Activated naive CD4-positive, alpha-beta T cell (primary cell): ENCODE data around the gene SH3GL1.

Source experiments
- DNase-seq, 4 experiments: peaks; one replicate each; lab custom pipeline; 2025; lab: John Stamatoyannopoulos, UW

Gene SH3GL1, protein sequence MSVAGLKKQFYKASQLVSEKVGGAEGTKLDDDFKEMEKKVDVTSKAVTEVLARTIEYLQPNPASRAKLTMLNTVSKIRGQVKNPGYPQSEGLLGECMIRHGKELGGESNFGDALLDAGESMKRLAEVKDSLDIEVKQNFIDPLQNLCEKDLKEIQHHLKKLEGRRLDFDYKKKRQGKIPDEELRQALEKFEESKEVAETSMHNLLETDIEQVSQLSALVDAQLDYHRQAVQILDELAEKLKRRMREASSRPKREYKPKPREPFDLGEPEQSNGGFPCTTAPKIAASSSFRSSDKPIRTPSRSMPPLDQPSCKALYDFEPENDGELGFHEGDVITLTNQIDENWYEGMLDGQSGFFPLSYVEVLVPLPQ

DNA sequence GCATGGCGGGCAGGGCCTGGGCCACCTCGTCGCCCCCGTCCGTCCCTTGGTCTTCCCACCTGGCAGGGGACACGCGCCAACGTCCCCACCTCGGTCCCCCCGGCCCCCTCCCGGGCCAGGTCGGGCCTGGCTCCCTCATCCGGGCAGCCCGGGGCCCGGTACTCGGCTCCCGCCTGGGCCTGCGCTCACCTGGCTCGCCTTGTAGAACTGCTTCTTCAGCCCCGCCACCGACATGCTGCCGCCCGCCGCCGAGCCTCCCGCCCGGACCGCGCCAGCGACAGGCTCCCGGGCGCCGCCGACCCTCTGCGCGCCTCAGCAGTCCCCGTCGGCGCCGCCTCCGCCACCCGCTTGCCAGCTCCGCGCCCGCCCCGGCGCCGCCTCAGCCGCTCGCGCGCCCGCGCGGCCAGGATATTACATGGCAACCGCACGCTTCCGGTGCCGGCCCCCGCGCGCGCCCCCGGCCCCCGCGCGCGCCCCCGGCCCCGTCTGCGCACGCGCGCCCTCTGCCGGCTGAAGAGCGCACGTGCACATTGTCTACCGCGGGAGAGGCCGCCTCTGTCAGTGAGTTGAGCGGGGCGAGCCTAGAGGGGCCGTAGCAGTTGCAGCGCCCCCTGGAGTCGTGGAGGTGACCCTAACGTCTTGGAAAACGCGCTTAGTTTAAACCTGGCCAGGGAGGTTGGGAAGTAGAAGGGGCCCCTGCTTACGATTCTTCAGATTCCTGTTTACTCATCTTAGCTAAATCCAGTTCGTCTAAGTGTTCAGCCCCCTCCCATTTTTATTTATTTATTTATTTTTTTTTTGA lies at the start of gene SH3GL1:
TSS of gene SH3GL1 (minus strand) at position 413 of the 802 bp plus-strand sequence. CDS start at position 234, 179 bp downstream.
- peak; percentile 88 to 93 (median 91) for DNase-seq

DNA sequence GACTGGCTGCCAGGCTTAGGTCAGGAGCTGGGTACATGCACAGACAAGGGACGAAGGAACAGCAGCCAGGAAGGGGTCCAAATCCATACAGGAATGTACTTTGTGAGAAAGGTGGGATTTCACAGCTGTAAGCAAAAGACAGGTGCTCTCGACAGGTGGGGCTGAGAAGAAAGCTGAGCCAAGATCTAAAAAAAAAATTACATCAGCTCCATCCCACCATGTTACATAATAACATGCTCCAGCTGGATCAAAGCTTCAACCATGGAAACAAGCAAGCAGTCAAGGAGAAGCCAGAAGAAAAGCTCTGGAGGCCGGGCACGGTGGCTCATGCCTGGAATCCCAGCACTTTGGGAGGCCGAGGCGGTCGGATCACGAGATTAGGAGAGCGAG lies 49.3 kb upstream of the SH3GL1 start:
- no peak for DNase-seq

DNA sequence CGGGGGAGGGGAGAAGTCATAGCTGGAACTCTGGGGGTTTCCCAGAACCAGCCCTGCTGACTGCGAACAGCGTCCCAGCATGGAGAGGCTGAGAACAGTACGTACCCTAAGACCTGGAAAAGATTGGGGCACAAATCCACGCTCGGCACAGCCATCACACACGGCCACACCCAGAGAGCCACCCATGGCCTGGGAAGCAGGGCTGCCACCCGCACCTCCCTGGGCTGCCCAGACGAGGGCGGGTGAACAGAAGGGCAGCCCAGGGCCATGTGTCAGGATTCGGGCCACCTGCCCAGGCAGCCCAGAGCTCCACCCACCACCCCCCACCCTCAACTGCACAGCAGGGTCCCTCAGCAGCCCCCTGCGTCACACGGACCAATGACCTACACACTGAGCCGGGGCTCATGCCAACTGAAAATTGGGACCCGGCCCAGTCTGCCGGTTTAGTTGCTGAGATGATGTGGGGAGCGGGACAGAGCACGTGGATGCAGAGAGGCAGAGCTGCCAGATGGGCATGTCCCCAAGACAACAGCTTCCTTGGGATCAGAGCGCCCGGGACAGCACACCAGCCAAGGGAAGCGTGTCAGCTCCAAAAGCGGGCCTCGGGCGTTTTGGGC lies 48.8 kb upstream of the SH3GL1 start:
- no peak for DNase-seq

DNA sequence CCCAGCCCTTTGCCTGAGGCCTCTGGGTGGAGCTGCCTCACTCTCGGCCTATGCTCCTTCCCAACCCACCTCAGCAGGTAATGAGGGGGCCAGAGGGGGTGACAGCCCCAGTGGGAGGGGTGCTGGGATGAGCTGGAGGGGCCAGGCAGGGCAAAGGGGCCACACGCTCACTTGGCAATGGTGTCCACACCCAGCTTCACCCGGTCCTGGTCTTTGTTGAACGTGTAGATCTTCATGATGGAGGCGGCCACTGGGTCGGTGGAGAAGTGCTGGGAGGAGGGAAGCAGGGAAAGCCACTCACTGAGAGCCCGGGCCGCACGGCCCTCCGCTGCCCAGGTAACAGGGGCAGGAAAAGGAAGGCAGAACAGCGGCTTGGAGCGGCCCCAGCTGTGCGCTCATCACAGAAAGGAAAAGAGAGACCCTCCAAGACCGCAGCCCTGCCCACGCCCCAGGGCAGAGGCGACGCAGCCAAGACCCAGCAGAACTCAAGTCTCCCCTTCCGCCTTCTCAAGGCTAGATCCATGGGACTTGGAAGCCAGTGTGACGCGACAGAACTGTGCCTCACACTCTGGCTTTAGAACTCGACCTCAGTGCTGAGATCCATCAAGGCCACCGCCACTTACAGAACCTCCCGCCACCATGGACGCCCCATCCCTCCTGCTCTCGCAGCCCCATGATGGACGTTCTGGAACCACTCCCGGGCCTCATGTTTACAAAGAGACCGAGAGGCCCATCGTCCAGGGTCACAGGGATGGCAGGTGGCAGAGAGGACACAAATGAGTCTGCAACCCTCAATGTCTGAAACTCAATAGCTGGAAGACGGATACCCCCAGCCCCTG lies 48.0 kb upstream of the SH3GL1 start:
- DNase-seq, result no peak

DNA sequence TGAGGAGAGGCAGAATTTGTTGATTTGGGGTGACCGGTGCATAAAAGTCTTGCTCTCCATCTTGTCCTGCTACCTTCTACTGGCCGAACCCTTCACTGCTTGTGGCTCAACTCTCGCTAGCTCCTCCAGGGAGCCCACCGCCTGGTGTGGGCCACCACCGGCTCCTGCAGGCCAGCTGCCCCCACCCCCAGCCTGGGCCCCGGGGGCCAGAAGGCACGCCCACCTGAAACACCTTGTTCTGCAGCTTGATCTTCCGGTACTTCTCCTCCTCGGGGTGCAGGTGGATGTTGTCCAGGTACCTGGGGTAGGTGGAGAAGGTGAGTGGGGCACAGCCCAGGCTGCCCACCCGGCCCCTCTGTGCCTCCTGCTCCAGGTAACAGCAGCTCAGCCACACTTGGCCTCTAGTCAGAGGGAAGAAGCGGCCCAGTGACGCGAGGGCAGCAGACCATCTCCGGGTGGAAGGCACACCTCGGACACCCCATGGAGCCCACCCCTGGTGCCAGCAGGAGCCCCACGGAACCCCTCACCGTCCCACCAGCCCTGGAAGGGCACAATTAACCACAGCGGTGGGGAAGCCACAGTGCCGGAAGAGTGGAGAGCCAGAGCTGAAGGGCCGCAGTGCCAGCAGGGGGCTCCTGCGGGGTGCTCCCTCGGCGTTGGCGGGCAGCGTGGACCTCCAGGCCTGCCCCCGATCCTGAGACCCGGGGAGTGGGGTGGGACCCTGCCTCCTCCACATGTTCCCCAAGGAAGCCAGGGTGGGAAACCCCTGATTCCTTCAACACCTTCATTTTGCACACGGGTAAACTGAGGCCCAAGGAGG lies 47.2 kb upstream of the SH3GL1 start:
- DNase-seq, result no peak

DNA sequence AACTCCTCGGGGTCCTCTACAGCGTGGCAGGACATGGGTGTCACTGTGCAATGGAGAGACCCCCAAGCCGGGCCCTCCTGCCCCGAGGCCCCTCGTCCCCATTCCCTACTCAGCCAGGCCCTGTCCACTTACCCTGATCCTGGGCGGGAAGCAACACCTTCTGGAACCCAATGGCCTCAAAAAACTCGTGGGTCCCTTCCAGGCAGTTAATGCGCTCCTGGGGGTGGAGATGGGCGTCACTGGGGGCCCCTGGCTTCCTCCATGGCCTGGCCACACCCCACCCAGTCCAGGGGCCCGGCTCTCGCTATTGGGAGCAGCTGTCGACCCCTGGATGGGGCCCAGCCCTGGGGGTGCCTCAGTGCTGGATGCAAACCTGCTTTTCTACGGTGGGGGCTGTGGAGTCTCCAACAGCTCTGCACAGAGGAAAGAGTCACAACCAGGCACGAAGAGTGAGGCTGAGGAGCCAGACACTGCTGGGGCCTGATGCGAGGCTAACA lies 46.4 kb upstream of the SH3GL1 start:
- no peak for DNase-seq

DNA sequence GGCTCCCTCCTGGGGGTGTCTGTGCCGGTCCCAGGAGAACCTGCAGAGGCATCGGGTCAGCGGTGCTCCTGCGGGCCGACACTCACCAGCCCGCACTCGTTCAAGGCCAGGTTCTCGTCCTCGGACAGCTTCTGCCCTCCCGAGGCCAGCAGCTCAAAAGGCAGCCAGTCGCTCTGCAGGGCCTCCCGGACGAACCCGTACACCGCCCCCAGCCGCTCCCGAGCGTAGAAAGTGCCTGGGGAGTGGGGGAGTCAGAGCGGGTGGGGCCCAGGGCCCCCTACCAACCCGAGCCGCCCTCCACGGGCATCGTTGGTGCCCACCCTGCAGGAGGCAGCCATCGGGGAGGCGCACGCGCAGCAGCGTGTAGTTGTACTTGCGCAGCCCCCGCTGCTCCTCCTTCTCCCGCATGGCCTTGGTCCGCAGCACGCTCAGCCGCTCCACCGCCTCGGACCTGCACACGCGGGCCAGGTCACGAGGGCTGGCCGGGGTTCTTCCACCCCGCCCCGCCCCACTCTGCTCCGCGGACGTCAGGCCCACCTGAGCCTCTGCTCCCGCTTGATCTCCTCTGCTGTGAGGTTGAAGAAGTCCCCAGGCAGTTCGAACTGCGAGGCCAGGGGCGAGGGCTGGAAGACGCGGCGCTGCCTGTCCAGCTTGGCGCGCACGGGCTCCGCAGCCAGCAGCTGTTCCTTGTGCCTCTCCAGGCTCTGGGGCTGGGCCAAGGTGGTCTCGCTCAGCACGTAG lies 45.8 kb upstream of the SH3GL1 start:
- DNase-seq, result no peak

DNA sequence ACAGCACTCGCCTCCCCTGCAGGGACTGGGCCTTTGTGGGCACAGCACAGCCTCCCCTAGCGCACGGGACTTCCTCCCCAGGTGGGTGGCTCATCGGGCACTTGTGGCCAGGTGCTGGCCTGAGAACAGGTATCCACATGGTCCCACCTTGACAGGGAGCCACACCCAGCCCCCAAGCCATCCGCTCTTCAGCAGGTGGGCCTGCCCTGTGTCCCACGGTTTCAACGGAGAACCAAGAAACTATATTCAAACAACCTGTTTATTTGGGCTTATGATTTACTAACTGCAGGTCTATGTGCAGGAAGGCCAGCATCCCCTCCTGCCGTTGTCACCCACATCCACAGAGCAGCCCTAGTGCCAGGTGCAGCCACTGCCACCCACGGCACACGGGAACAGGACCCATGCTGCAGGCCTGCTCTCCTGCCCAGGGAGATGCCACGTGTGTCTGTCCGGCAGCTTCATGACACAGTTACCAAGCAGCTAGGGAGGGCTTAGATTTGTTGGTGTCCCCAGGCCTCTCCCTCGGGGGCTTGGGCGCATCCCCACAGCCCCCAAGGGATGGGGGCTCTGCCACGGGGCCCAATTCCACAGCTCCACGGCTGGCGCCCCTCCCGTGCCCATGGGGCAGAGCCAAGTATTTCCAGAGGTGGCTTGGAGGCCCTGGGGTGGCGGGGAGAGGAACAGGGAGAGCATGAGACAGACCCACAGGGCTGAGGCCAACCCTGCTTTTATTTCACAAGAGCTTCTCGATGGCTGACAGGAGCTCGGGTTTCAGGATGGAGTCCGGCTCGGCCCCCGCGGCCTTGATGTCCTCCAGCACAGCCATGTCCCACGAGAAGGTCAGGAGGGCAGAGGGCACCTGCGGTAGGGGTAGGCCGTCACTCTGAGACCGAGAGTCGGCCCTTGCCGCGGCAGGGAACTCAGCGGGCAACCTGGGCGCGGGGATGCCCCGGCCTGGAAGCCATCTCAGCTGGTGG lies 44.7 kb upstream of the SH3GL1 start:
- DNase-seq, result no peak

DNA sequence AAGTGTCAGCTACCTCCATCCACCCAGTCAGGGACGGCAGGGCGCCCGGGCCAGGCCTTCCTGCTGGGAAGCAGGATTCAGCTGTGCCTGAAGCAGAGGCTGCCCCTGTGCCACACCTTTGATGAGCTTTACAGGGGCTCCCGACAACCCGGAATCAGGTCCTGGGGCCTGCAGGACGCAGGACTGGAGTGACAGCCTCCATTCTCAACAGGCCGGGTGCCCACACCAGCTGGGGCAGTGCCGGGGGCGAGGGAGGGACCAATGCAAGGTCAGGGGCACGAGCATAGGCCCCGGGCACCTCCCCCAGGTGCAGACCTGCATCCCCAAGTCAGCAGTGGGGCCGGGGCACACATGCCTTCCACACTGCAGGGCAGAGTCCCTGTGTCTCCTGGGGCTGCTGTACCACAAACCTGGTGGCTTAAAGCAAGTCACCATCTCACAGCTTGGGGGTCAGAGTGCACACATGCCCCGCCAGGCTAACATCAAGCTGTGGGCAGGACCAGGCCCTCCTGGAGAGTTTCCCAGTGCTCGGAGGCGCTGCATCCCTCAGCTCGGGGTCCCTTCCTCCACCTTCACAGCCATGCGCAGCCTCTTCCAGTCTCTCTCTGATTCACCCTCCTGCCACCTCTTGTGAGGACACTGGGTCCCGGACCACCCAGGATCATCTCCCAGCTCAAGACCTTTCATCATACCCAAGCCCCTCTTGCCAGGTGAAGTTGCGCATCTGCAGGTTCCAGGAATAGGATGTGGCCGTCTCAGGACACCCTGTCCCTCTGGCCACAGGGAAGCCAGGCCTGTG lies 43.8 kb upstream of the SH3GL1 start:
- no peak for DNase-seq

DNA sequence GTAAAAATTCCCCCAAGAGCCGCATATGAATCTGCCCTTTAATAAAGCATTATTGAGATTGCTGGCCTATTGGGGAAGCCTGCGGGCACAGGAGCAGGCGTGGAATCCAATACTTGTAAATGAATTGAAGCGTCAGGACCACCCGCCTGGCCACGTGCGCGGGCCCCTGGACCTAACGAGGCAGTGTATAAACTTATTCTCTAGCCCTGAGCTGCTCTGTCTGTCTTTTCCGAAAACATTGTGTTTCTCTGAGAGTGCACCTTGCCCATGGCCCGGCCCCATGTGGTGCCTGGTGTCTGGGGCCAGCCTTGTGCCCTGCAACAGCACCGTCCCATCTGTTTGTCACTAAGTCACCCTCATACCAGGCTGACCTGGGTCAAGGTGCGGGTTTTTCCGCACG lies 42.8 kb upstream of the SH3GL1 start:
- no peak for DNase-seq

DNA sequence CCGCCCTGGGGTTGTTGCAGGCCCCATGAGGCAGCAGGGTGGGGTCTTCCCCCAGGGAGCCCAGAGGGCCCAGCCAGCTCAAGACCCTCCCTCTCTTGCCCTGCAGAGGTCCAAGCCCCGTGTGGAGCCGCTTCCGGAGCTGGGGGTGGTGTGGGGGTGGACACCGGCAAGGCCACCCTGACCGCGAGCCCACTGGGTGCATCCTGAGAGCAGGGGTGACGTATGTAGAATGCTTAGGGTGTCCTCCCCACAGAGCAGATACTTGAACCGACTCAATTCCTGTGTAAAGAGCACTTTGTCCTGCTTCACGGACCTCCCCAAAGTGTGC lies 42.4 kb upstream of the SH3GL1 start:
- no peak for DNase-seq

DNA sequence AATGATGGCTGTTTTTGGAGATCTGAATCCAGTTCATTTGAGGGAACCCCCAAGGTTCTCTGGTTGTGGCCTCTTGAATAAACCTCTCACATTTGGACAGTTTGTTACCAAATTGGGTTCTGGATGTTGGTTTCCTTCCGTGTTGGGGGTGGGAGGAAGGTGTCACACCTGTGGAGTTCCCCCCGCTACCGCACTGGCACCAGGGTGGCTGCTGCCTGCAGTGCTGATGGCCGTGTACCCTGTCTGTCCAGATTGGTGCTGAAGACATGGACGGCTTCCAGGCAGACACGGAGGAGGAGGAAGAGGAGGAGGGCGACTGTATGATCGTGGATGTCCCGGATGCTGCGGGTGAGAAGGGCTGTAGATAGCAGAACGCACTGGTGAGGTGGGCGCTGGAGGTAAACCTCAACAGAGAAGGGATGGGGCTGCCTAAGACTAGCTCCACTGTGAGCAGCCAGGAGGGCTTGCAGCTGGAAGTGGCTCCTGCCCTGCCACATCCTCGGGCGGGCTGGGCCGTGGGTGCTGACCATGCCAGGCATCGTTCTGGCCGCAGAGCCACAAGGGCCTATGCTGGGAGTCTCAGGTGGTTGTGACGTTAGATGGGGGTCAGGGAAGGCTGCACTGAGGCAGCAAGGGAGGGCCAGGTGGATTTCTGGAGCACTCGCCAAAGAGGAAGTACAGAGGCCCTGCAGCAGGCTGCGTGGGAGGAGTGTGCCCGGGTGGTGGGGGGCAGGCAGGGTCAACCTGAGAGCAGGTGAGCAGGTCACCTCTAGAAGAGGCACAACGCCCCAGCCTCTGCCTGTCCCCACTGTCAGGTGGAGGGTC lies 41.9 kb upstream of the SH3GL1 start:
- DNase-seq, result no peak

DNA sequence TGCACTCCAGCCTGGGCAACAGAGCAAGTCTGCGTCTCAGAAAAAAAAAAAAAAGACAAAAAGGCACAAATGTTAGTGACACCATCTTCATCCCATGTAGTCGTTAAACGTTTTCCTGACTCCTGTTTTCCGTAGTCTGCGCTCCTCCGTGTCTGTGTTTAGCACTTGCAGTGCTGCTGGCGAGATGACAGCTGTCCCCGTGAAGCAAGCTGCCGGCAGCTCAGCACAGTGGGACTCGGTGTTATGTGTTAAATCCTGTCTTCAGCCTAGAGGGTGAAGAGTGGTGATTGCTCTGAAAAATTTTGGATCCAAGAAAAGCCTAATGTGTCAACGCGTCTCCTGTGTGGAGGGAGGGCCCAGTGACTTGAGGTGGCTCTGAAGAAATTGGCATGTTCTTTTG lies 38.9 kb upstream of the SH3GL1 start:
- DNase-seq, result no peak

DNA sequence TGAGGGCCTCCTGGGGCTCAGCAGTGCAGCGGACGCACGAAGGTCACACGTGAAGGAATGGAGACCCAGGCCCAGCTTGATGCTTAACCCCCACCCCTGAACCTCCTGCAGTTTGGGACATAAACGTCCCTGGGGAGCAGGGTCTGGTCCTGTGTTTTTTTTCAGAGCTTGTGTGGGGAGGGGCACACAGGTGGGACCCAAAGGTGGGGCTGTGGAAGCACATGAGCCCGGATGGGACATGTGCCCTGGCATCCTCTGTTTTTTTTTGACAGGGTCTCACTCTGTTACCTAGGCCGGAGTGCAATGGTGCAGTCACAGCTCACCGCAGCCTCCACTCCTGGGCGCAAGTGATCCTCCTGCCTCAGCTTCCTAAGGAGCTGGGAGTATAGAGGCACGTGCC lies 36.8 kb upstream of the SH3GL1 start:
- DNase-seq, result no peak

DNA sequence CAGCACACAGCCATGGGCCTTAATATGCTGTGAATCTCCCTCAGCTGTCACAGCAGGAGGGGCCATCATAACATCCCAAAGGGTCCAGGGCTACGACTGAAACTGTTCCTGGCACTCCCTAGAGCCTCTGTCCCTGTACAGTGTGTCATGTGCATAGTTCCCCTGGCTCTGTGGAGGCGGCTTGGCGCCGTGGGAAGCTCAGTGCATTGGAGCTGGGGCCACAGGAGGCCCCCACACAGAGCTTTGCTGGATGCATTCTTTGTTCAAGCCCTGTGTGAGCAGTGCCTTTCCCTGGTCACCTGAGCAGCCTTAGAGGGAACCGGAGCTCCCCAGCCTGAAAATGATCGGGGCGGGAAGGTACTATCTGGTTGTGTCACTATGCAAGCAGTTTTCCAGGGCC lies 35.9 kb upstream of the SH3GL1 start:
- no peak for DNase-seq

DNA sequence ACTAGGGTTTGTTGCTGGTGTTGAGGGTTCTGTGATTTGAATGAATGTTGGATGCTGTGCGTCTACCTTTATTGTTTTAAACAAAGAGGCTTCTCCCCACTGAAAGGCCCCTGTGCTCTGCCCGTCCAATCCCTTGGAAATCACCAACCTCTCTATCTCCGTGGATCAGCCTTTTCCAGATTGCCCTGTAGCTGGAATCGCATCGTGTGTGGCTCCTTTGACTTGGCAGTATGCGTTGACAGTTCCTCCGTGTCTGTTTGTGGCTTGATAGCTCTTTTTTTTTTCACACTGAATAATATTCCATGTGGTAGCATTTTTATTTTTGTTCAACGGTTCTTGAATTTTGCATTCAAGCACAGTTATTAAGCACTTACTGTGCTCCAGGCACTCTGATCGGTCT lies 34.0 kb upstream of the SH3GL1 start:
- DNase-seq, result no peak

DNA sequence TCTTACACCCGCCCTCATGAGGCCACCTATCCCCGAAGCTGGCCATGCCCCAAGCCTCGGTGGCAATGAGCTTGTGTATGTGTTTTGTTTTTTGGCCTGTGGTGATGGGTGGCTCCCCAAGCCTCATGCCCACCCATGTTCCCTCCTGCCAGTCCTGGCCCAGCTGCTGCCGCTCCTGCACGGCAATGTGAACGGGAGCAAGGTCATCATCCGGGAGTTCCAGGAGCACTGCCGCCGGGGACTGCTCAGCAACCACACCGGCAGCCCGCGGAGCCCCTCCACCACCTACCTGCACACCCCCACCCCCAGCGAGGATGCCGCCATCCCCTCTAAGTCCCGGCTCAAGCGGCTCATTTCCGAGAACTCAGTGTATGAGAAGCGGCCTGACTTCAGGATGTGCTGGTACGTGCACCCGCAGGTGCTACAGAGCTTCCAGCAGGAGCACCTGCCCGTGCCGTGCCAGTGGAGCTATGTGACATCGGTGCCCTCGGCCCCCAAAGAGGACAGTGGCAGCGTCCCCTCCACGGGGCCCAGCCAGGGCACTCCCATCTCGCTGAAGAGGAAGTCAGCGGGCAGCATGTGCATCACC lies 32.7 kb upstream of the SH3GL1 start:
- no peak for DNase-seq
